ENCODE results near the gene BCKDHB. TPM values are rescaled to one million over a fixed set of nuclear protein-coding genes. Genes with fewer than 3 reads are reported as not detected.

BCKDHB gene
- total RNA-seq, 3 donors from 2014 or later (not counting 1 experiment from before 2014, with no cell fraction given): 11.1 to 13.7 (median 12.8) TPM

- Histone ChIP-seq H3K27me3 (ENCODE audit: control insufficient read depth, insufficient read depth, low read length) (no peaks in the 10 kb centered on the region), H3K9me3 (ENCODE audit: control insufficient read depth, insufficient read depth, low read length) (no peaks in the 10 kb centered on the region), H3K4me1 (ENCODE audit: control insufficient read depth, insufficient read depth, low read length) (no peaks in the 10 kb centered on the region), H3K36me3 (ENCODE audit: control insufficient read depth, insufficient read depth, low read length) (no peaks in the 10 kb centered on the region), H3K4me3 (ENCODE audit: low read length) (no peak overlapping the region), H3K27ac (ENCODE audit: low read length) (no peak overlapping the region)
- peaks cover 0 to 17% of the 10 kb centered on the region in 2 donors for H3K4me1 Mint-ChIP-seq
- TF ChIP-seq CTCF (IDR thresholded peaks at IDR 0.05): no peak
- peak in 1 of 3 donors; percentile 45 for ATAC-seq
- H3K4me3 Mint-ChIP-seq: no peak overlapping the region
- intact Hi-C loops (cut with micrococcal nuclease): no loop called here
- no peaks in the 10 kb centered on the region for H3K9me3 Mint-ChIP-seq
- no peak for DNase-seq
- H3K27ac Mint-ChIP-seq: no peak overlapping the region
- no peaks in the 10 kb centered on the region for H3K36me3 Mint-ChIP-seq
- H3K27me3 Mint-ChIP-seq (ENCODE audit: low read depth in 2 of 2): no peaks in the 10 kb centered on the region
Measured at GRCh38 chr6:80145509-80145908, 39.0 kb downstream of the BCKDHB start.

- no peaks in the 10 kb centered on the region for H3K4me1 ChIP-seq (ENCODE audit: control insufficient read depth, insufficient read depth, low read length)
- no peak overlapping the region for H3K4me3 ChIP-seq (ENCODE audit: low read length)
- no peaks in the 10 kb centered on the region for H3K9me3 ChIP-seq (ENCODE audit: control insufficient read depth, insufficient read depth, low read length)
- Mint-ChIP-seq H3K27me3 (ENCODE audit: low read depth in 2 of 2) (no peaks in the 10 kb centered on the region), H3K4me1 (peaks cover 0 to 17% of the 10 kb centered on the region in 2 donors), H3K36me3 (no peaks in the 10 kb centered on the region), H3K9me3 (no peaks in the 10 kb centered on the region), H3K27ac (no peak overlapping the region), H3K4me3 (no peak overlapping the region)
- H3K27me3 ChIP-seq (ENCODE audit: control insufficient read depth, insufficient read depth, low read length): no peaks in the 10 kb centered on the region
- 100% methylated on average over 1 of the region's 1 CpG for WGBS (ENCODE audit: insufficient coverage)
- no peak overlapping the region for H3K27ac ChIP-seq (ENCODE audit: low read length)
- H3K36me3 ChIP-seq (ENCODE audit: control insufficient read depth, insufficient read depth, low read length): no peaks in the 10 kb centered on the region
- intact Hi-C loops (cut with micrococcal nuclease): no loop called here
- DNase-seq (no peak), ATAC-seq (no peak)
- TF ChIP-seq CTCF (IDR thresholded peaks at IDR 0.05): no peak
Measured at GRCh38 chr6:80145921-80146320, 39.5 kb downstream of the BCKDHB start.

GRCh38 chr6:80148220-80148619, 41.7 kb downstream of the BCKDHB start:
- no peak overlapping the region for H3K4me3 Mint-ChIP-seq
- no peaks in the 10 kb centered on the region for H3K36me3 Mint-ChIP-seq
- no peaks in the 10 kb centered on the region for H3K27me3 Mint-ChIP-seq (ENCODE audit: low read depth in 2 of 2)
- no peaks in the 10 kb centered on the region for H3K9me3 Mint-ChIP-seq
- peaks cover 0 to 15% of the 10 kb centered on the region in 2 donors for H3K4me1 Mint-ChIP-seq
- no peaks in the 10 kb centered on the region for H3K4me1 ChIP-seq (ENCODE audit: control insufficient read depth, insufficient read depth, low read length)
- no peaks in the 10 kb centered on the region for H3K36me3 ChIP-seq (ENCODE audit: control insufficient read depth, insufficient read depth, low read length)
- H3K27ac Mint-ChIP-seq: no peak overlapping the region
- no peak overlapping the region for H3K4me3 ChIP-seq (ENCODE audit: low read length)
- no peaks in the 10 kb centered on the region for H3K9me3 ChIP-seq (ENCODE audit: control insufficient read depth, insufficient read depth, low read length)
- H3K27me3 ChIP-seq (ENCODE audit: control insufficient read depth, insufficient read depth, low read length): no peaks in the 10 kb centered on the region
- intact Hi-C loops (cut with micrococcal nuclease): no loop called here
- WGBS (ENCODE audit: insufficient coverage): 86% methylated on average over 1 of the region's 1 CpG
- DNase-seq: no peak
- H3K27ac ChIP-seq (ENCODE audit: low read length): no peak overlapping the region
- TF ChIP-seq CTCF (IDR thresholded peaks at IDR 0.05): no peak
- ATAC-seq: no peak

GRCh38 chr6:80151635-80152034, 45.2 kb downstream of the BCKDHB start:
- H3K27ac ChIP-seq (ENCODE audit: low read length): no peak overlapping the region
- no peak overlapping the region for H3K4me3 ChIP-seq (ENCODE audit: low read length)
- intact Hi-C loops (cut with micrococcal nuclease): no loop called here
- Mint-ChIP-seq H3K36me3 (no peaks in the 10 kb centered on the region), H3K27me3 (ENCODE audit: low read depth in 2 of 2) (no peaks in the 10 kb centered on the region), H3K4me1 (no peaks in the 10 kb centered on the region), H3K27ac (no peak overlapping the region), H3K9me3 (no peaks in the 10 kb centered on the region), H3K4me3 (no peak overlapping the region)
- no peaks in the 10 kb centered on the region for H3K4me1 ChIP-seq (ENCODE audit: control insufficient read depth, insufficient read depth, low read length)
- WGBS (ENCODE audit: insufficient coverage): 100% methylated on average over 1 of the region's 2 CpGs
- no peak for TF ChIP-seq CTCF (IDR thresholded peaks at IDR 0.05)
- H3K36me3 ChIP-seq (ENCODE audit: control insufficient read depth, insufficient read depth, low read length): no peaks in the 10 kb centered on the region
- ATAC-seq: no peak
- DNase-seq: no peak
- no peaks in the 10 kb centered on the region for H3K9me3 ChIP-seq (ENCODE audit: control insufficient read depth, insufficient read depth, low read length)
- no peaks in the 10 kb centered on the region for H3K27me3 ChIP-seq (ENCODE audit: control insufficient read depth, insufficient read depth, low read length)
